Measurements from ENCODE around the gene LIMS1.

GRCh38 chr2:108588070-108588668, 53.9 kb downstream of the LIMS1 start:
- TF ChIP-seq ATF3 (CRISPR knock-in tag; IDR thresholded peaks at IDR 0.05) (no peak), MED1 (CRISPR knock-in tag; IDR thresholded peaks at IDR 0.05) (no peak), POLR2A (IDR thresholded peaks at IDR 0.05; ENCODE audit: insufficient read depth in 1 of 2, low read depth in 2 of 2, low read length in 2 of 2) (no peak), ZNF670 (CRISPR knock-in tag; IDR thresholded peaks at IDR 0.05; ENCODE audit: borderline replicate concordance) (no peak)
